ENCODE results near the gene TMEM269. TPM values are rescaled to one million over a fixed set of nuclear protein-coding genes. Genes with fewer than 3 reads are reported as not detected.

TMEM269 gene
- total RNA-seq, 1 experiment from 2014 or later = 0.68 TPM

- no peaks in the 10 kb centered on the region for H3K9me3 Mint-ChIP-seq (ENCODE audit: unreplicated experiment)
- H3K27ac Mint-ChIP-seq (ENCODE audit: unreplicated experiment) = no peak overlapping the region
- no peak for TF ChIP-seq CTCF (IDR thresholded peaks at IDR 0.05; ENCODE audit: insufficient read depth in 1 of 2, low read depth in 1 of 2, low read length in 1 of 2, severe bottlenecking in 1 of 2, unreplicated experiment in 1 of 2)
- no peak overlapping the region for H3K4me3 Mint-ChIP-seq (ENCODE audit: unreplicated experiment)
- no peaks in the 10 kb centered on the region for H3K36me3 ChIP-seq (ENCODE audit: control insufficient read depth, insufficient read depth, low read length)
- H3K4me1 ChIP-seq = no peaks in the 10 kb centered on the region
- H3K4me3 ChIP-seq (ENCODE audit: low read depth, low read length) = no peak overlapping the region
- no peaks in the 10 kb centered on the region for H3K27me3 ChIP-seq (replicated peaks; ENCODE audit: control insufficient read depth, insufficient read depth, low read length)
- H3K36me3 Mint-ChIP-seq (ENCODE audit: insufficient read depth, unreplicated experiment) = no peaks in the 10 kb centered on the region
- ChIA-PET CTCF (interaction anchor here (0.6 kb wide), 1 partner anchor 1104 kb away, joined by 3 read pairs; no protein-coding TSS in a partner anchor), POLR2A (no interaction called here)
- H3K9me3 ChIP-seq = no peaks in the 10 kb centered on the region
- H3K27me3 Mint-ChIP-seq (ENCODE audit: insufficient read depth, unreplicated experiment) = no peaks in the 10 kb centered on the region
- no peaks in the 10 kb centered on the region for H3K4me1 Mint-ChIP-seq (ENCODE audit: low read depth, unreplicated experiment)
- no peak for DNase-seq
- no TSS peak for BruUV-seq (replicated peaks)
- intact Hi-C loops (cut with micrococcal nuclease; ENCODE audit: unreplicated experiment) = no loop called here
Observed at GRCh38 chr1:42830631-42831030, 45.8 kb downstream of the TMEM269 start.

- no peaks in the 10 kb centered on the region for H3K27me3 Mint-ChIP-seq (ENCODE audit: insufficient read depth, unreplicated experiment)
- POLR2A ChIA-PET = no interaction called here
- CTCF ChIA-PET = interaction anchor here (0.6 kb wide), 3 partner anchors 28 to 1104 kb away, joined by 3 to 6 read pairs (median 4); no protein-coding TSS in a partner anchor
- no peak overlapping the region for H3K27ac Mint-ChIP-seq (ENCODE audit: unreplicated experiment)
- Histone ChIP-seq H3K4me1 (no peaks in the 10 kb centered on the region), H3K4me3 (ENCODE audit: low read depth, low read length) (no peak overlapping the region), H3K27me3 (replicated peaks; ENCODE audit: control insufficient read depth, insufficient read depth, low read length) (no peaks in the 10 kb centered on the region), H3K9me3 (no peaks in the 10 kb centered on the region), H3K36me3 (ENCODE audit: control insufficient read depth, insufficient read depth, low read length) (no peaks in the 10 kb centered on the region)
- TF ChIP-seq CTCF (IDR thresholded peaks at IDR 0.05; ENCODE audit: insufficient read depth in 1 of 2, low read depth in 1 of 2, low read length in 1 of 2, severe bottlenecking in 1 of 2, unreplicated experiment in 1 of 2) = no peak
- H3K4me1 Mint-ChIP-seq (ENCODE audit: low read depth, unreplicated experiment) = no peaks in the 10 kb centered on the region
- DNase-seq = no peak
- no TSS peak for BruUV-seq (replicated peaks)
- no peaks in the 10 kb centered on the region for H3K9me3 Mint-ChIP-seq (ENCODE audit: unreplicated experiment)
- no peaks in the 10 kb centered on the region for H3K36me3 Mint-ChIP-seq (ENCODE audit: insufficient read depth, unreplicated experiment)
- intact Hi-C loops (cut with micrococcal nuclease; ENCODE audit: unreplicated experiment) = no loop called here
- H3K4me3 Mint-ChIP-seq (ENCODE audit: unreplicated experiment) = no peak overlapping the region
Observed at GRCh38 chr1:42831273-42831672, 46.5 kb downstream of the TMEM269 start.

- POLR2A ChIA-PET = no interaction called here
- CTCF ChIA-PET = no interaction called here
- Mint-ChIP-seq H3K27ac (ENCODE audit: unreplicated experiment) (no peak overlapping the region), H3K4me3 (ENCODE audit: unreplicated experiment) (no peak overlapping the region), H3K36me3 (ENCODE audit: insufficient read depth, unreplicated experiment) (no peaks in the 10 kb centered on the region), H3K4me1 (ENCODE audit: low read depth, unreplicated experiment) (no peaks in the 10 kb centered on the region), H3K27me3 (ENCODE audit: insufficient read depth, unreplicated experiment) (no peaks in the 10 kb centered on the region), H3K9me3 (ENCODE audit: unreplicated experiment) (no peaks in the 10 kb centered on the region)
- no peaks in the 10 kb centered on the region for H3K36me3 ChIP-seq (ENCODE audit: control insufficient read depth, insufficient read depth, low read length)
- no peak for DNase-seq
- TF ChIP-seq CTCF (IDR thresholded peaks at IDR 0.05; ENCODE audit: insufficient read depth in 1 of 2, low read depth in 1 of 2, low read length in 1 of 2, severe bottlenecking in 1 of 2, unreplicated experiment in 1 of 2) = no peak
- no peak overlapping the region for H3K4me3 ChIP-seq (ENCODE audit: low read depth, low read length)
- H3K4me1 ChIP-seq = no peaks in the 10 kb centered on the region
- no TSS peak for BruUV-seq (replicated peaks)
- intact Hi-C loops (cut with micrococcal nuclease; ENCODE audit: unreplicated experiment) = no loop called here
- no peaks in the 10 kb centered on the region for H3K27me3 ChIP-seq (replicated peaks; ENCODE audit: control insufficient read depth, insufficient read depth, low read length)
- no peaks in the 10 kb centered on the region for H3K9me3 ChIP-seq
Observed at GRCh38 chr1:42832641-42833240, 48.0 kb downstream of the TMEM269 start.

Data from Caco-2 (cell line).